Left hindlimb (tissue), 1 donor: ENCODE data around the gene CDC42EP2.
"Not testable (repeated sequence)": the region's sequence is repeated elsewhere in the genome, so short reads cannot be mapped to it uniquely, and the experiment has no call there.

Source experiments
- DNase-seq: peaks from one replicate; pipeline ENCODE4 v3.0.0-alpha.2; 2018

Gene CDC42EP2

DNA sequence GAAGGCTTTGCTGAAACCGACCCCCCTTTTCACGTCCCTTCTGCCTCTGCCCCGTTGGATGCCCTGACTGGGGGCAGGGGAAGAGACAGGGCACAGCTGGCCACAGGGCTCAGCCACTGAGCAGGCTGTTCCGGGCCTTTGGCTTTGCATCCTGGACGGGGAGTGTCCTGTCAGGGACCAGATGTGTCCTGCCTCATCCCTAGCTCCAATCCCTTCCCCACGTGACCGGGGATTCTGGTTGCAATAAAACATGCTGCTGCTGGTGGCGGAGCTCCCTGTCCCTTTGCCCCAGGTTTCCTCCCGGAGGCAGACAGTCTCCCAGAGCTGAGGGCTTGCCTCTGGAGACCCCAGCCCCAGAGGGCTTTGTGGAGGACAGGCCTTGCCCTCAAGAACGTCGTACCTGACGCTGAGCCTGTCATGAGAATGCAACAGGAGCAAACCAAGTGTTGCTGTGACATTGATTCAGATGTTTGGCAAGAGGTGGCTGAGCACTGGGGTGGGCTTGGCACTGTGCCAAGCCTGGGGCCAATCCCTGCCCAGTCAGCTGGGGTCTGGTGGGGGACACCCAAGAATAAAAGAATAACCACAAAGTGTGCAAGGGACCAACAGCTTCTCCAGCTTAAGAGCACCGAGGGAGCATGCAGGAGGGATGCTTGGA is 7.3 kb downstream of the CDC42EP2 start:
- no peak for DNase-seq

DNA sequence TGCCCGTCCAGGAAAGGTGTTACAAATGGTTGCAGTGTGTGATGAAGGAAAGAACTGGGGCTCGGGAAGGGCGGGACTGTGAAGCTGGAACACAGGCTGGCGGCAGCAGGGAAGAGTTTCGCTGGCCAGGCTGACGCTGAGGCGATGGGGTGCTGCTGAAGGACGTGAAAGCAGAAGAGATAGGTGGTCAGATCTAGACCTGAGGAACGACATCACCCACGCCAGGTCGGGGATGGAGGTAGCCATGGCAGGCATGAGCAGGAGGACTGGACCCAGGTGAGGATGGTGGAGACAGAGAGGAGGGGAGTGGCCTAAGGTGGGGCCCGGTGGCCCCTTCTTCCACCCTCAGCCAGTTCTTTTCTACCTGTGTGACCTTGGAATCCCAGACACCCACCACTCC is 9.1 kb downstream of the CDC42EP2 start:
- no peak for DNase-seq

DNA sequence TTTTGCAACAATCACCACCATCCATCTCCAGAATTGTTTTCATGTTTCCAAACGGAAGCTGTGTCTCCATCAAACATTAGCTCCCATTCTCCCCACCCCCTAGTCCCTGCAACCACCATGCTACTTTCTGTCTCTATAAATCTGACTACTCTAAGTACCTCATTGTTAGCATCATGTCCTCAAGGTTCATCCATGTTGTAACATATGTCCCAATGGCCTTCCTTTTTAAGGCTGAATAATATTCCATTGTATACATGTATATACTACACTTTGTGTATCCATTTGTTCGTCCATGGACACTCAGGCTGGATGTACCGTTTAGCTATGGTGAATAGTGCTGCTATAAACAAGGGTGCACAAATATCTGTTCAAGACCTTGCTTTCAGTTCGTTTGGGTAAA is 10.8 kb downstream of the CDC42EP2 start:
- no peak for DNase-seq

DNA sequence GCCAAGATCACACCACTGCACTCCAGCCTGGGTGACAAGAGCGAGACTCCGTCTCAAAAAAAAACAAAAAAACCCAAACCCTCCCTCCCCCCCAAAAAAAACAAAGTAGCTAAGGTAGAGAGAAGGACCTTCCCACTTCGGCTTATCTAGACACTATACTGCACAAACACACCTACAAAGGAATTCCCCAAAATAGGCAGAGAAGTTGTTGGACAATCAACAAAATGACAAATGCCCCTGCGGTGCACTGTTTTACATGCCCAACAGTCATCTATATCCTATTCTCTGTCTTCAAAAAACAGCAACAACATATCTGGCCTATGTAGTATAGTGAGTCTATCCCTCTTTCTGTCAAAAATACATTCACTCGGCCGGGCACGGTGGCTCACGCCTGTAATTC is 12.4 kb downstream of the CDC42EP2 start:
- DNase-seq, result no peak

DNA sequence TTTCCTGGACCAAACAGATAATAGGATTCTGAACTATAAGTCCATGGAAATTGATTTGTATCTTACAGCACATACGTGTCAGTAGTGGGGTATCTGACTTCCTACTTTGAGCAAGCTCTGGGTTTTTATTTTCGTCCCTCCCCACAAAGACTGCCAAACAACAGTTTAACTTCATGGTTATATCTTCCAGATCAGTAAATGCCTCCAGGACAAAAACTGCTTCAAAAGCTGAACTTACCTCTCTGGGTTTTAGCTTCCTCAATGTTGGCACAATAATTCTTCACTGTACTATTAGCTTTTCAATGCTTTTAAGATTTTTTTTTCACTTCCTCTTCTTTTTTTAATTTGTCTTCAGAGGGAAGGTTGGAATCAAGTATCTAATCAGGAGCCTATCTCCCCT is 14.8 kb downstream of the CDC42EP2 start:
- DNase-seq, result no peak

DNA sequence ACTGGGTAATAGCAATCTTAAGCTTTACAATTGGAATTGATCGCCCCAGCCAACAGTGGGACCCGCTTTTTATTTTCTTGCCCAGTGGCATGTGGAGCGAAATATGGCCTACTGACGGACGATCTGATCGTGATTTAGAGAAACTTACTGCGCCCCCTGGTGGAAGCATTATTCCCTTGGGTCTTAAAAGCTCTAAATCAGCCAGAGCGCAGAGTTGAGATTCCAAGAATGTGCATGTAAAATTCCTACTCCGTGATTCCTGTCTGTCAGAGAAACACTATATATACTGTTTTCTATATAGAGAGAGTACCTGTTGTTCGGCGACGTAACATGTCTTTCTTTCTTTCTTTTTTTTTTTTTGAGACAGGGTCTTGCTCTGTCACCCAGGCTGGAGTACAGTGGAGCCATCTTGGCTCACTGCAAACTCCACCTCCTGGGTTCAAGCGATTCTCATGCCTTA is 15.3 kb downstream of the CDC42EP2 start:
- peak; percentile 81 for DNase-seq

DNA sequence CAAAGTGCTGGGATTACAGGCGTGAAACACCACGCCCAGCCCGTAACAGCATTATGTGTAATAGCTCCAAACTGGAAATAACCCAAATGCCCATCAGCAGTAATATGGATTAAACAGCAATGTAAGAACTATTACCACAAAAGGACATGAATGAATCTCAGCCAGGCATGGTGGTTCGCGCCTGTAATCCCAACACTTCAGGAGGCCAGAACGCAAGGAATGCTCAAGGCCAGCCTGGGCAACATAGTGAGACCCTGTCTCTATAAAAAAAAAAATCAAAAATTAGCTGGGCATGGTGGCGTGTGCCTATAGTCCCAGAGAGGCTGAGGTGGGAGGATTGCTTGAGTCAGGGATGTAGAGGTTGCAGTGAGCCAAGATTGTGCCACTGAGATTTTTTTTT is 15.9 kb downstream of the CDC42EP2 start:
- no peak for DNase-seq

DNA sequence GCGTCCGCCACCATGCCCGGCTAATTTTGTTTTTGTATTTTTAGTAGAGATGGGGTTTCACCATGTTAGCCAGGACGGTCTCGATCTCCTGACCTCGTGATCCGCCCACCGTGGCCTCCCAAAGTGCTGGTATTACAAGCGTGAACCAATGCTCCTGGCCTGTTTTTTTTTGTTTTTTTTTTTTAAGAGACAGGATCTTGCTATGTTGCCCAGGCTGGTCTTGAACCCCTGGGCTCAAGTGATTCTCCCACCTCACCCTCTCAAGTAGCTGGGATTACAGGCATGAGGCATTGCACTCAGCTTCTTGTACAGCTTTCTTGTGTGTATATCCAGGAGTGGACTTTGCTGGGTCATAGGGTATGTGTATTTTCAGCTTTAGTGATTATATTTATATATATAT is 17.9 kb downstream of the CDC42EP2 start:
- DNase-seq, result not testable (repeated sequence)

DNA sequence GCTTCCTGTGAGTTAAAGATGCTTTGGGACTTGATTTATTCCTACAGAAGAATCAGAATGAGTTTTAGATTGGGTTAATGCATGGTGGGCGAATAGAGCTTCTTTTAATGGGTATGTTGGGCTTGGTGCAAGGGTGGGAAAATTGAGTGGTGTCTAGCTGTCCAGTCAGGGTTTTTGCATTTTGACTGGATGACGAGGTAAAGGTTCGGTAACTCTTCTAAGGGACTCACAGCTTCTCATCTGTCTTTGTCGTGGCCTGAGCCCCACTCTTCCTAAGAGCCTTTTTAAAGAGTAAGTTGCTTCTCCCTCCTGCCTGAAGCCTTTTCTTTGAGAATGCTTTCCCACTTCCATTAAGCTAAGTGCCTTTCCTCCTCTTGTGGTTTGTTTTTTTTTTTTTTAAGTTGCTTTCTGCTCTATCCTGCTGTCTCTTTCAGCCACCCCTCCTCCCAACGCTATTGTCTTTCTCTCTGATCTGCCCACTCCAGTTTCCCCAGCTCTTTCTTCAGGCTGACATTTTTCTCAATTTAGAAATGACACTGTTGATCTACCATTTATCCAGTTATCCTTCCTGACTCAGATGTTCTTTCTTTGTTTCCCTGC is 20.1 kb downstream of the CDC42EP2 start:
- DNase-seq, result no peak

DNA sequence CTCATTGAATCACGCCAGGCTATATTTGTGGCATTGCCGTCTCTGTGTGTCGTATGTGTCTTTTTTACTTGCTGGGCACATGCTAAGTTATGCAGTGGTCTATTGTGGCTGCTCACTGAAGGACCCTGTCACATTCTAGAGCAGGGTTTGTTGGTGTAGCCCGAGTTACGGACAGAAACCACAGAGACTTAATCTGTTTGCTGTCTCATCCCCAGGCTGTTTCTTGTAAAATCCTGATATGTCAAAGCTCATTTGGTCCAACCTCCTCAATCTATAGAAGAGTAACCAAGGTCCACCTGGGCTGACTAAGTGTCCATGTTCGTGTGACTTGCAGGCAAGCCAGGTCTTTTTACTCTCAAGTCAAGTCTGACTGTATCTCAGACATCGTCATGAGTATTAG is 24.0 kb downstream of the CDC42EP2 start:
- no peak for DNase-seq

DNA sequence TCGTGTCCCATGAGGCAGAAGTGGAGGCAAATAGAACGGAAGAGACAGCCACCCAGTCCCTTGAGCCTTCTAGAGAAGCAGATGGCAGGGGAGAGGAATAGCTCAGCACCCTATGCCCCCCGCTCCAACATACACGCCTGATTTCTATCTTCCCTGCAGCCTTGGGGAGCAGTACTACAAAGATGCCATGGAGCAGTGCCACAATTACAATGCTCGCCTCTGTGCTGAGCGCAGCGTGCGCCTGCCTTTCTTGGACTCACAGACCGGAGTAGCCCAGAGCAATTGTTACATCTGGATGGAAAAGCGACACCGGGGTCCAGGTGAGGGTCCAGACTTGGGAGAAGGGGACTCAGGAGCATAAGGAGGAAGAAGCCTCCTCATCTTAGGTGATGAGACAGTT is 25.6 kb downstream of the CDC42EP2 start:
- no peak for DNase-seq

DNA sequence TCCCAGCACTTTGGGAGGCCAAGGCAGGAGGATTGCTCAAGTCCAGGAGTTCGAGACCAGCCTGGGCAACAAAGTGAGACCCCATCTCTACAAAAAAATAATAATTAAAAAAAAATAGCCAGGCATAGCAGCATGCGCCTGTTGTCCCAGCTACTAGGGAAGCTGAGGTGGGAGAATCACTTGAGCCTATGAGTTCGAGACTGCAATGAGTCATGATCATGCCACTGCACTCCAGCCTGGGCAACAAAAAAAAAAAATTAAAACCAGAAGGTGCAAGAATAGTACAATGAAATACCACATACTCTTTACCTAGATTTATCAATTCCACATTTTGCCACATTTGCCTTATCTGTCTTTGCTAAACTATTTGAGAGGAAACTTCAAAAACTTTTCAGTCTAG is 27.2 kb downstream of the CDC42EP2 start:
- no peak for DNase-seq

DNA sequence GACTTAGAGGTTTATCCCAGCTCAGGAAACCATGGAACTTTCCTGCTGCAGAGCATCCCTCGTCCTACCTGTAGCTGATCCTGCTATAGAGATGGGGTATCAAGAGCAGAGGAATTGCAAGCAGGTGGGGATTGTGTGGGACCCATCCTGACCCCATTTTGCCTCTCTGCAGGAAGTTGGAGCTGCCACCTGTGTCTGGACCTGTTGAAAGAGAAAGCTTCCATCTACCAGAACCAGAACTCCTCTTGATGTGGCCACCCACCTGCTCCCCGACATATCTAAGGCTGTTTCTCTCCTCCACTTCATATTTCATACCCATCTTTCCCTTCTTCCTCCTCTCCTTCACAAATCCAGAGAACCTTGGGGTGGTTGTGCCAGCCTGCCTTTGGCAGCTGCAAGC is 36.8 kb downstream of the CDC42EP2 start:
- DNase-seq, result no peak

DNA sequence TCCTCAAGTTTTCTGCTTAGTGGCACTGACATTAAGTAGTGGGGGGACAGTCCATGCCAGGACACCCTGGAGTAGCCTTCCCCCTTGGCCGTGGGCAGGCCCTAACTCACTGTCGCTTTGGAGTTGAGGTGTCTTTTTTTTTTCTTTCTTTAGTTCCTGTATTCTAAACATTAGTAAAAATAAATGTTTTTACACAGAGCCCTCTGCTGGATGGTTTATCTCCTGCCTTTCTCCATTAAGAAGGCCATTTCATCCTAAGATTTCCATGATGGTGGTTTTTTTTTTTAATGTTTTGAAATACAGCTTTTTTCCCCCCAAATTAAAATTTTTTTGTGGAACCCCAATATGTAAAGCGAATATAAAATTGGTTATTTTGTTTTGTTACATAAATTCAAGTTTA is 38.1 kb downstream of the CDC42EP2 start:
- no peak for DNase-seq

DNA sequence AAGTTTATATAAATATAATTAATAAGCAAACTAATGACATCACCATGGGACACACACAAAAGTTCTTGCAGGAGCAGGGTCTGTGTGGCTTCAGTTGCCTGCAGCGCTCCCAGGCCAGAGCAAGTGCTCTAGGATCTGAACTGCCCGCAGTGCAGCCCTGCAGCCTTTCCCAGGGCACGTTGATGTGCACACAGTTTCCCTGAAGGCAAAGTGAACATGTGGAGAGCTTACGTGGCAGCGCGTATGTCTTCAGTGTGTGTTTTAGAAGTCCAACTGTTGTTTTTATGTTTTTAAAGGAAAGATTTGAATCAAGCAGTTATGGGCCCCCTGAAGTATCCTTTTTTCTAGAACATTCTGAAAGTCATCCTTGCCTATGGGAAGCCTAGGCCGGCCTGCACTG is 38.7 kb downstream of the CDC42EP2 start:
- no peak for DNase-seq

DNA sequence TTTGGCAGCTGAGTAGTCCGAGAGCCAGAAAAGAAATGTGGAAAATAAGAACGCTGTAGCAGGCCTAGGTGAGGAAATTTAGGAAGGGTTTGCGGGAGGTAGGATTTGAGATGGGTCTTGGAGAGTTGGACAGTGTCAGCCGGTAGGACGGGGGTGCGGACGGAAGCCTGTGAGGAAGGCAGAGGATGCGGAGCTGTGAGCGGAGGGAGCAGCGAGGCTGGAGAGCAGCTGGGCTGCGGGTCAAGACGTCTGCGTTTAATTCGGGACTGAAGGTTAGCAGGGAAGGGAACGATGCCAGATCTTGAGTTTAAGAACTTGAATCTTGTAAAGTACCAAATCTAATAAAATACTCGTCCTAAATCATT is 39.2 kb downstream of the CDC42EP2 start:
- no peak for DNase-seq

DNA sequence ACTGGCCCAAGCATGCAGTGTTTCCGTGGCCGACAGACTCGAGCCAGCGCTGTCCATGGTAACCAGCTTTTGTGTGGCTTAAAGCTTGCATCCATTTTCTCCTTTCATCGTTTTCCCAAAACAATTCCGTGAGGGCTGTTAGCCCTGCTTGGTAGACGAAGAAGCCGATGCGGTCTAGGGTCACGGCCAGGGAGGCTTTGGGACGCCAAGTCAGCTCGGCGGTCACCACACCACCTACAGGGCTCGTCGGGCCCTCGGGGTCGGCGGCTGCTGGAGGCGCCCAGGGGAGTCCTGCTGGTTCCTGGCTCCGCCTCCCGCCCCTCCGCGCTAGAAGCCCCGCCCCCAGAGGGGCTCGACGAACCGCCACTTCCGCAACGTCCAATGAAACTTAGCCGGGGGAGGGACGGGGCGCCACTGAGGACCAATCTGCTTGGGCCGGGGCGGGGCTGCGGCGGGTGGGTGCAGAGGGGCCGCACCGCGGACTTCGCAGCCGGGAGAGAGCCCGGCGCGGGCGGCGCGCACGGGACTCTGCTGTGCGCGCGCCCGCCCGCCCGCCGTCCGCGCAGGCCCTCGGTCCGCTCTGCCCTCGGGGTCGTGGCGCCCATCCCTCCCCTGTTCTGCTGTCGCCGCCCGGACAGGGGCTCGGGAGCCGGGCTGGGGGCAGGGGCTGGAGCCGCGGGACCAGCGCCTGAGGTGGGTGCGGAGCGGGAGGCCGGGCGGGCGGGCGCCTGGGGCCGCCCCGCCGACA is 39.8 kb downstream of the CDC42EP2 start, which contains the start of gene TIGD3:
Gene TIGD3 (plus strand): TSS at position 487 of the 748 bp plus-strand sequence. CDS start 1,058 bp downstream, outside the sequence.
- DNase-seq, result peak; percentile 98

DNA sequence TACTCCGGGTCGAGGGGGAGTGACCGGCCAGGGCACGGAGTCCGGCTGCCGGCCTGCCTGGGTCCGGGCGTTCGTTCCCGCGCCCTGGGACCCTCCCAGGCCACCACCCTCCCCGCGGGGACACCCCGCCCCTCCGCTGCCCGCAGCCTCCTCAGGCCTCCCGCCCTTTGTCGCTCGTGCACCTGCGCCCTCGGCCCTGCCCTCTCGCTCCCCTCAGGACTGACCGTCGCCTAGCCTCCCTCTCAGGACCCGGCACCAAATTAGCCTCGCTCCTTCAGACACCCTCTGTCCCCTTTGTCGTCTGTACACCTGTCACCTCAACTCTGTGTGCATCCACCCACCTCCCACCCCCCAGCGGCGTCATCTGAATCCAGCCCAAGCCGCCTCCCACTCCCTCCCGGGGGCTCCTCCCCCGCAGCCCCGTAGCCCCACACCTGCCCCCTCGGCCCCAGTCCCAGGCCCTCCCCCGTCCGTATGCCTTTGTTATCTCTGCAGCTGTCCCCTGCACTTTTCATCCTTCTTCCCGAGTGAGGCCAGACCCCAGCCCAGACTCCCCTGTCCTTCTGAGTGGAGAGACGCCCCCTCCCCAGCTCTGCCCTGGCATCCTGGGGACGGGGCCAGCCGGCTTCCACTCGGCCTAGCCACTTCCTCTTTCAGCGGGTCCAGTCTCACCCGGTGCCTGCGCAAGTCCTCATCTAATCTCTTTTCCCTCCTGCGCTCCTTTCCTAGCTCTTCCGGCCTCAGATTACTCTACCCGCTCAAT is 40.5 kb downstream of the CDC42EP2 start:
- peak; percentile 42 for DNase-seq

DNA sequence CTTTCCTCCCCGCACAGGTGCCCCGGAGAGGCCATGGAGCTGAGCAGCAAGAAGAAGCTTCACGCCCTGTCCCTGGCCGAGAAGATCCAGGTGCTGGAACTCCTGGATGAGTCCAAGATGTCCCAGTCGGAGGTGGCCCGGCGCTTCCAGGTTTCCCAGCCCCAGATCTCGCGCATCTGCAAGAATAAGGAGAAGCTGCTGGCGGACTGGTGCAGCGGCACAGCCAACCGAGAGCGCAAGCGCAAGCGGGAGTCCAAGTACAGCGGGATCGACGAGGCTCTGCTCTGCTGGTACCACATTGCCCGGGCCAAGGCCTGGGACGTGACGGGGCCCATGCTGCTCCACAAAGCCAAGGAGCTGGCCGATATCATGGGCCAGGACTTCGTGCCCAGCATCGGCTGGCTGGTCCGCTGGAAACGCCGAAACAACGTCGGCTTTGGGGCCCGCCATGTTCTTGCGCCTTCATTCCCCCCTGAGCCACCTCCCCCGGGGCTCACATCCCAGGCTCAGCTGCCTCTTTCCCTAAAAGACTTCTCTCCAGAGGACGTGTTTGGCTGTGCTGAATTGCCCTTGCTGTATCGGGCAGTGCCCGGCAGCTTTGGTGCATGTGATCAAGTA is 41.2 kb downstream of the CDC42EP2 start:
- DNase-seq, result peak; percentile 44

DNA sequence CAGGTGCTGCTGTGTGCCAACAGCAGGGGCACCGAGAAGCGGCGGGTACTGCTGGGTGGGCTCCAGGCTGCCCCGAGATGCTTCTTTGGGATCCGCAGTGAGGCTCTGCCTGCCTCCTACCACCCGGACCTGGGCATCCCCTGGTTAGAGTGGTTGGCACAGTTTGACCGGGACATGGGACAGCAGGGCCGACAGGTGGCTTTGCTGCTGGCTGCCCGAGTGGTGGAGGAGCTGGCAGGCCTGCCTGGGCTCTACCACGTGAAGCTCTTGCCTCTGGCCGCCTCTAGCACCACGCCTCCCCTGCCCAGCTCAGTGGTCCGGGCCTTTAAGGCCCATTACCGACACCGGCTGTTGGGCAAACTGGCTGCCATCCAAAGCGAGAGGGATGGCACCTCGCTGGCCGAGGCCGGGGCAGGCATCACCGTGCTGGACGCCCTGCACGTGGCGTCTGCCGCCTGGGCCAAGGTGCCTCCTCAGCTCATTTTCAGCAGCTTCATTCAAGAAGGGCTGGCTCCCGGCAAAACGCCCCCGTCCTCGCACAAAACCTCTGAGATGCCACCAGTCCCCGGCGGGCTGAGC is 41.8 kb downstream of the CDC42EP2 start:
- DNase-seq, result no peak

DNA sequence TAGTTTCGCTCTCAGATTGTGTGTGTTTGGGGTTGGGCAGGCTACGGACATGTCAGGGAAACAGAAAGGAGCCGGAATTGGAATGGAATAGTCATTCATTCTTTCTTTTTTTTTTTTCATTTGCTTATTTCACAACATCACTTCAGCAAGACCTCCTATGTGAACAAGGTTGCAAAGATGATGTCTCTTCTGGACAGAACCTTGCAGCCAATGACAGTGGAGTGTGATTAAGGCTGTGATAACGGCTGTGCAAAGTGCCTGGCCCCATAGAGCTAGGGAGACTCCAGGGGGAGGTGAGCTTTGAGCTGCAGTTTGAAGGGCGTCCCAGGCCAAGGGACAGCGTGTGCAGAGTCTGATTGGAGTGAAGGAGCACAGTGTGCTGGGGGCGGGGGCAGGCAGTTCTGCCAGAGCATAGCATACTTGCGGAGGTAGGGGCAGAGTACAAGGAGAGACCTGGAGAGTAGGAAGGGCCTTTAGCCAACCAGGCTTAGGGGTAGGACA is 43.2 kb downstream of the CDC42EP2 start:
- no peak for DNase-seq

DNA sequence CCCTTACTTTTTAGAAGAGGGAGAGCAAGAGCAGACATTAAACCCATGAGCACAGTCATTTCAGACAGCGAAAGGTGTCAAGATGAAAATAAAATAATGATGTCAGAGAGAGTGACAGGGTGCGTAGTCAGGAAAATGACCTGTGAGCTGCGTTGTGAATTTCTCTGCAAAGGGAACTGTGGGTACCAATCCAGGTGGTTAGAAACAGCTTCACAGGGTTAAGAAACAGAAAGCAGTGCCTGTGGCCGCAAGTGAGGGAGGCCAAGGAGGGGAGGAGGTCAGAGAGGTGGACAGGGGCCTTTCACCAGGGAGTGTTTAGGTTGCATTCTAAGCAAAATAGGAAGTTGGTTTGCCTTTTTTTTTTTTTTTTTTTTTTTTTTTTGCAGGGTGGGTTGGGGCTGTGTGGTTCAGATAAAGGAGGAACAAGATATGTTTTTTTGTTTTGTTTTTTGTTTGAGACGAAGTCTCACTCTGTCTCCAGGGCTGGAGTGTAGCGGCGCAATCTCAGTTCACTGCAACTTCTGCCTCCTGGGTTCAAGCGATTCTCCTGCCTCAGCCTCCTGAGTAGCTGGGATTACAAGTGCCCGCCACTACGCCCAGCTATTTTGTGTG is 47.8 kb downstream of the CDC42EP2 start:
- no peak for DNase-seq
